ENCODE data around the gene EEA1.

The EEA1 gene

GRCh38 chr12:92879698-92880322 is 49.3 kb downstream of the EEA1 start:
- no peak for DNase-seq (ENCODE audit: low read depth)

GRCh38 chr12:92877904-92878303 is 51.2 kb downstream of the EEA1 start:
- DNase-seq (ENCODE audit: low read depth): no peak

GRCh38 chr12:92876496-92876895 is 52.6 kb downstream of the EEA1 start:
- DNase-seq (ENCODE audit: low read depth): no peak

- no peak for DNase-seq (ENCODE audit: low read depth)
These were observed 58.0 kb downstream of the EEA1 start for GRCh38 chr12:92871116-92871515.

GRCh38 chr12:92866418-92866817 is 62.7 kb downstream of the EEA1 start:
- no peak for DNase-seq (ENCODE audit: low read depth)

GRCh38 chr12:92863251-92863650 is 65.8 kb downstream of the EEA1 start:
- DNase-seq (ENCODE audit: low read depth): no peak

- no peak for DNase-seq (ENCODE audit: low read depth)
These were observed 67.7 kb downstream of the EEA1 start for GRCh38 chr12:92861381-92861780.

GRCh38 chr12:92860521-92860920 is 68.6 kb downstream of the EEA1 start:
- no peak for DNase-seq (ENCODE audit: low read depth)

GRCh38 chr12:92859650-92860386 is 69.3 kb downstream of the EEA1 start:
- no peak for DNase-seq (ENCODE audit: low read depth)

- DNase-seq (ENCODE audit: low read depth): no peak
These were observed 71.3 kb downstream of the EEA1 start for GRCh38 chr12:92857818-92858217.

GRCh38 chr12:92854344-92854743 is 74.8 kb downstream of the EEA1 start:
- DNase-seq (ENCODE audit: low read depth): no peak

GRCh38 chr12:92848740-92849139 is 80.4 kb downstream of the EEA1 start:
- DNase-seq (ENCODE audit: low read depth): no peak

GRCh38 chr12:92847368-92847767 is 81.7 kb downstream of the EEA1 start:
- no peak for DNase-seq (ENCODE audit: low read depth)

- DNase-seq (ENCODE audit: low read depth): no peak
These were observed 83.8 kb downstream of the EEA1 start for GRCh38 chr12:92845329-92845728.

GRCh38 chr12:92844151-92844763 is 84.8 kb downstream of the EEA1 start:
- no peak for DNase-seq (ENCODE audit: low read depth)

- DNase-seq (ENCODE audit: low read depth): no peak
These were observed 99.3 kb downstream of the EEA1 start for GRCh38 chr12:92829686-92830282.

GRCh38 chr12:92828565-92828964 is 100.5 kb downstream of the EEA1 start:
- DNase-seq (ENCODE audit: low read depth): no peak

- peak; percentile 20 for DNase-seq (ENCODE audit: low read depth)
These were observed 101.2 kb downstream of the EEA1 start for GRCh38 chr12:92827836-92828431.

GRCh38 chr12:92821142-92821541 is 108.0 kb downstream of the EEA1 start:
- DNase-seq (ENCODE audit: low read depth): no peak

- DNase-seq (ENCODE audit: low read depth): no peak
These were observed 114.5 kb downstream of the EEA1 start for GRCh38 chr12:92814584-92814983.

GRCh38 chr12:92810370-92810769 is 118.7 kb downstream of the EEA1 start:
- no peak for DNase-seq (ENCODE audit: low read depth)

- DNase-seq (ENCODE audit: low read depth): no peak
These were observed 125.2 kb downstream of the EEA1 start for GRCh38 chr12:92803903-92804302.

- DNase-seq (ENCODE audit: low read depth): no peak
These were observed 126.2 kb downstream of the EEA1 start for GRCh38 chr12:92802906-92803305.

Data from HS-27A (cell line).